ENCODE measurements around the gene ARID4A. TPM values are rescaled to one million over a fixed set of nuclear protein-coding genes. Genes with fewer than 3 reads are reported as not detected.
A peak's percentile ranks its signal among the peaks of the same experiment; 100 is the strongest.

ARID4A gene
- total and polyA plus RNA-seq, 9 of the 15 experiments (the other 6 are each of a cell fraction or from before 2014, with no cell fraction given), result 2.4 to 11.5 (median 8.7) TPM

- TF ChIP-seq ETS1 (conservative IDR thresholded peaks at IDR 0.05; ENCODE audit: control insufficient read depth, low read depth, low read length) (no peak), HOMEZ (CRISPR knock-in tag; IDR thresholded peaks at IDR 0.05) (no peak), POLR2B (IDR thresholded peaks at IDR 0.05; ENCODE audit: low read depth, partially characterized antibody) (no peak), CBX1 (IDR thresholded peaks at IDR 0.05; ENCODE audit: low read depth) (no peak), ZFP36 (IDR thresholded peaks at IDR 0.05; ENCODE audit: low read depth, low read length, partially characterized antibody) (no peak), RAD21 (CRISPR knock-in tag; conservative IDR thresholded peaks at IDR 0.05 in 1 of 2, IDR thresholded peaks at IDR 0.05 in 1 of 2) (peak in 1 of 2 experiments; percentile 35; a peak in 2 of 4 replicates), CREB1 (IDR thresholded peaks at IDR 0.05) (peak; percentile 13; the same call in 1 of the 2 replicates), CREB1 (CRISPR knock-in tag; IDR thresholded peaks at IDR 0.05) (no peak), NCOA2 (IDR thresholded peaks at IDR 0.05; ENCODE audit: partially characterized antibody in 2 of 2) (no peak), ZBTB11 (CRISPR knock-in tag; IDR thresholded peaks at IDR 0.05) (peak in 1 of 3 experiments; percentile 27; a peak in 1 of 6 replicates), MCM3 (IDR thresholded peaks at IDR 0.05) (no peak), ZNF76 (CRISPR knock-in tag; IDR thresholded peaks at IDR 0.05; ENCODE audit: borderline replicate concordance) (no peak), ZNF75A (CRISPR knock-in tag; IDR thresholded peaks at IDR 0.05) (no peak), ZNF707 (CRISPR knock-in tag; conservative IDR thresholded peaks at IDR 0.05) (no peak), CBX3 (IDR thresholded peaks at IDR 0.05; ENCODE audit: borderline replicate concordance in 1 of 2, low read length in 2 of 2) (0 out of 3 replicates have a peak, but pooled peaks of 1 of the 2 experiments have one; percentile 16), ELF1 (tag; IDR thresholded peaks at IDR 0.05) (no peak), HBP1 (CRISPR knock-in tag; IDR thresholded peaks at IDR 0.05) (no peak)
Observed at GRCh38 chr14:58395812-58396788, 97.7 kb downstream of the ARID4A start, which contains the start of gene TOMM20L (continued).
